ENCODE results near the gene ATPAF2.

The ATPAF2 gene

GRCh38 chr17:18027280-18027679, 11.7 kb downstream of the ATPAF2 start:
- Mint-ChIP-seq H3K27ac (no peak overlapping the region), H3K27me3 (no peaks in the 10 kb centered on the region), H3K4me3 (no peak overlapping the region), H3K4me1 (peaks cover 5% of the 10 kb centered on the region), H3K36me3 (peaks cover 2% of the 10 kb centered on the region), H3K9me3 (no peaks in the 10 kb centered on the region)

- Mint-ChIP-seq H3K27ac (no peak overlapping the region), H3K36me3 (peaks cover 2% of the 10 kb centered on the region)
Measured at GRCh38 chr17:18025945-18026776, 12.8 kb downstream of the ATPAF2 start.

GRCh38 chr17:18025241-18025944, 13.6 kb downstream of the ATPAF2 start:
- Mint-ChIP-seq H3K4me1 (peaks cover 5% of the 10 kb centered on the region), H3K27me3 (no peaks in the 10 kb centered on the region), H3K36me3 (peaks cover 2% of the 10 kb centered on the region), H3K9me3 (no peaks in the 10 kb centered on the region), H3K27ac (no peak overlapping the region), H3K4me3 (no peak overlapping the region)

More at GRCh38 chr17:18025945-18026776, 12.8 kb downstream of the ATPAF2 start:
- Mint-ChIP-seq H3K9me3 (no peaks in the 10 kb centered on the region), H3K4me3 (no peak overlapping the region), H3K4me1 (peaks cover 5% of the 10 kb centered on the region), H3K27me3 (no peaks in the 10 kb centered on the region)

GRCh38 chr17:18021372-18021771, 17.6 kb downstream of the ATPAF2 start:
- Mint-ChIP-seq H3K27me3 (no peaks in the 10 kb centered on the region), H3K4me1 (peaks cover 5% of the 10 kb centered on the region), H3K36me3 (peaks cover 6% of the 10 kb centered on the region), H3K9me3 (no peaks in the 10 kb centered on the region), H3K4me3 (no peak overlapping the region), H3K27ac (no peak overlapping the region)

- H3K27ac Mint-ChIP-seq: no peak overlapping the region
- H3K36me3 Mint-ChIP-seq: peaks cover 6% of the 10 kb centered on the region
- no peak overlapping the region for H3K4me3 Mint-ChIP-seq
- no peaks in the 10 kb centered on the region for H3K9me3 Mint-ChIP-seq
- H3K4me1 Mint-ChIP-seq: peaks cover 5% of the 10 kb centered on the region
- no peaks in the 10 kb centered on the region for H3K27me3 Mint-ChIP-seq
Measured at GRCh38 chr17:18020971-18021370, 18.0 kb downstream of the ATPAF2 start.

GRCh38 chr17:18019838-18020154, 19.2 kb downstream of the ATPAF2 start:
- H3K36me3 Mint-ChIP-seq: peaks cover 6% of the 10 kb centered on the region
- no peaks in the 10 kb centered on the region for H3K9me3 Mint-ChIP-seq
- H3K4me1 Mint-ChIP-seq: no peaks in the 10 kb centered on the region
- no peak overlapping the region for H3K27ac Mint-ChIP-seq
- no peaks in the 10 kb centered on the region for H3K27me3 Mint-ChIP-seq
- H3K4me3 Mint-ChIP-seq: no peak overlapping the region

GRCh38 chr17:18018411-18018921, 20.5 kb downstream of the ATPAF2 start:
- peaks cover 6% of the 10 kb centered on the region for H3K36me3 Mint-ChIP-seq
- H3K27ac Mint-ChIP-seq: no peak overlapping the region
- no peaks in the 10 kb centered on the region for H3K4me1 Mint-ChIP-seq
- H3K27me3 Mint-ChIP-seq: no peaks in the 10 kb centered on the region
- no peaks in the 10 kb centered on the region for H3K9me3 Mint-ChIP-seq
- no peak overlapping the region for H3K4me3 Mint-ChIP-seq

GRCh38 chr17:18017958-18018357, 21.0 kb downstream of the ATPAF2 start:
- H3K27ac Mint-ChIP-seq: no peak overlapping the region
- H3K27me3 Mint-ChIP-seq: no peaks in the 10 kb centered on the region
- H3K36me3 Mint-ChIP-seq: peaks cover 8% of the 10 kb centered on the region
- no peaks in the 10 kb centered on the region for H3K9me3 Mint-ChIP-seq
- H3K4me3 Mint-ChIP-seq: no peak overlapping the region
- H3K4me1 Mint-ChIP-seq: no peaks in the 10 kb centered on the region

GRCh38 chr17:18016426-18016825, 22.5 kb downstream of the ATPAF2 start:
- H3K27me3 Mint-ChIP-seq: no peaks in the 10 kb centered on the region
- no peak overlapping the region for H3K4me3 Mint-ChIP-seq
- no peaks in the 10 kb centered on the region for H3K9me3 Mint-ChIP-seq
- no peak overlapping the region for H3K27ac Mint-ChIP-seq
- peaks cover 11% of the 10 kb centered on the region for H3K36me3 Mint-ChIP-seq
- no peaks in the 10 kb centered on the region for H3K4me1 Mint-ChIP-seq

GRCh38 chr17:18015593-18015992, 23.4 kb downstream of the ATPAF2 start:
- H3K9me3 Mint-ChIP-seq: no peaks in the 10 kb centered on the region
- no peaks in the 10 kb centered on the region for H3K27me3 Mint-ChIP-seq
- peaks cover 11% of the 10 kb centered on the region for H3K36me3 Mint-ChIP-seq

GRCh38 chr17:18014006-18014405, 25.0 kb downstream of the ATPAF2 start:
- H3K4me1 Mint-ChIP-seq: no peaks in the 10 kb centered on the region
- peaks cover 7% of the 10 kb centered on the region for H3K36me3 Mint-ChIP-seq
- no peaks in the 10 kb centered on the region for H3K9me3 Mint-ChIP-seq
- no peaks in the 10 kb centered on the region for H3K27me3 Mint-ChIP-seq
- no peak overlapping the region for H3K27ac Mint-ChIP-seq
- H3K4me3 Mint-ChIP-seq: no peak overlapping the region

More at GRCh38 chr17:18015593-18015992, 23.4 kb downstream of the ATPAF2 start:
- no peak overlapping the region for H3K4me3 Mint-ChIP-seq
- no peak overlapping the region for H3K27ac Mint-ChIP-seq
- no peaks in the 10 kb centered on the region for H3K4me1 Mint-ChIP-seq

- Mint-ChIP-seq H3K36me3 (peaks cover 5% of the 10 kb centered on the region), H3K4me3 (no peak overlapping the region), H3K27me3 (no peaks in the 10 kb centered on the region), H3K9me3 (no peaks in the 10 kb centered on the region), H3K27ac (no peak overlapping the region), H3K4me1 (no peaks in the 10 kb centered on the region)
Measured at GRCh38 chr17:18011286-18011685, 27.7 kb downstream of the ATPAF2 start.

- Mint-ChIP-seq H3K36me3 (peaks cover 5% of the 10 kb centered on the region), H3K9me3 (no peaks in the 10 kb centered on the region), H3K27me3 (no peaks in the 10 kb centered on the region), H3K4me1 (no peaks in the 10 kb centered on the region), H3K4me3 (no peak overlapping the region), H3K27ac (no peak overlapping the region)
Measured at GRCh38 chr17:18009609-18010420, 29.2 kb downstream of the ATPAF2 start.

- no peaks in the 10 kb centered on the region for H3K9me3 Mint-ChIP-seq
- no peak overlapping the region for H3K4me3 Mint-ChIP-seq
- no peak overlapping the region for H3K27ac Mint-ChIP-seq
- H3K4me1 Mint-ChIP-seq: no peaks in the 10 kb centered on the region
- H3K27me3 Mint-ChIP-seq: no peaks in the 10 kb centered on the region
- peaks cover 5% of the 10 kb centered on the region for H3K36me3 Mint-ChIP-seq
Measured at GRCh38 chr17:18008496-18009268, 30.3 kb downstream of the ATPAF2 start.

All from activated naive CD4-positive, alpha-beta T cell treated with anti-CD3 and anti-CD28 coated beads, Interleukin-2, amount 50 U/mL, for 24 hours (primary cell).